PC-3 (cell line): Measurements from ENCODE around the gene MRC2. TPM values are rescaled to one million over a fixed set of nuclear protein-coding genes. Genes with fewer than 3 reads are reported as not detected.

Experiments used
- ATAC-seq: fragments of 200-7000 bp; cut with Tn5 transposase; 2 replicates; pipeline ENCODE4 v1.9.1; 2020; ENCODE audit warnings: mild to moderate bottlenecking, moderate library complexity
- BruUV-seq: library from RNA; stranded (reverse); fragments of 400-500 nt; replicated peaks from 2 replicates; lab custom pipeline; 2021; lab: Mats Ljungman, UMichigan
- CTCF ChIA-PET: fragments of 300-600 bp; sonication (Branson Sonifier 250); formaldehyde crosslinking; loops from one replicate; lab custom pipeline; 2022; ENCODE audit warnings: antibody characterized with exemption; lab: Charles Lee
- POLR2A ChIA-PET: fragments of 300-600 bp; sonication (Branson Sonifier 250); formaldehyde crosslinking; loops from one replicate; lab custom pipeline; 2022; ENCODE audit warnings: antibody characterized with exemption; ENCODE audit not compliant: unreplicated experiment; lab: Charles Lee
- DNase-seq: peaks from one replicate; pipeline ENCODE4 v3.0.0-alpha.2; 2015
- H2AFZ ChIP-seq: fragments of 300-600 bp; sonication (generic); 2 replicates; pipeline ENCODE4 v1.6.0; 2016; ENCODE audit warnings: antibody characterized with exemption, low read length
- H3F3A ChIP-seq: fragments of 300-600 bp; sonication (generic); one replicate; pipeline ENCODE4 v1.6.0; 2017; ENCODE audit warnings: antibody characterized with exemption, low read length, control low read depth, mild to moderate bottlenecking; ENCODE audit not compliant: unreplicated experiment
- H3K27ac ChIP-seq: fragments of 300-600 bp; sonication (generic); 2 replicates; pipeline ENCODE4 v1.5.1; 2016; ENCODE audit warnings: mild to moderate bottlenecking, low read length
- H3K27me3 ChIP-seq: fragments of 300-600 bp; sonication (generic); 2 replicates; pipeline ENCODE4 v1.6.1; 2016; ENCODE audit warnings: low read length, mixed read lengths
- H3K36me3 ChIP-seq: fragments of 300-600 bp; sonication (generic); 2 replicates; pipeline ENCODE4 v1.6.1; 2016; ENCODE audit warnings: low read depth, mixed run types, low read length, mixed read lengths
- H3K4me1 ChIP-seq: fragments of 300-600 bp; sonication (generic); 2 replicates; pipeline ENCODE4 v1.5.1; 2016; ENCODE audit warnings: low read length; ENCODE audit not compliant: insufficient read depth
- H3K4me2 ChIP-seq: fragments of 300-600 bp; sonication (generic); 2 replicates; pipeline ENCODE4 v1.6.0; 2016; ENCODE audit warnings: low read length
- H3K4me3 ChIP-seq: fragments of 300-600 bp; sonication (generic); 2 replicates; pipeline ENCODE4 v1.5.1; 2016; ENCODE audit warnings: mild to moderate bottlenecking, low read length, mixed read lengths
- H3K79me2 ChIP-seq: fragments of 300-600 bp; sonication (generic); 2 replicates; pipeline ENCODE4 v1.6.1; 2017; ENCODE audit warnings: low read length, mixed read lengths
- H3K9ac ChIP-seq: fragments of 300-600 bp; sonication (generic); 2 replicates; pipeline ENCODE4 v1.6.0; 2016; ENCODE audit warnings: mild to moderate bottlenecking, low read length
- H3K9me2 ChIP-seq: fragments of 300-600 bp; sonication (generic); replicated peaks from 2 replicates; pipeline ENCODE4 v1.6.1; 2016; ENCODE audit warnings: mixed run types, low read length, mixed read lengths
- H3K9me3 ChIP-seq: fragments of 300-600 bp; sonication (generic); 2 replicates; pipeline ENCODE4 v1.6.1; 2016; ENCODE audit warnings: low read length, mixed read lengths
- H4K20me1 ChIP-seq: fragments of 300-600 bp; sonication (generic); 2 replicates; pipeline ENCODE4 v1.6.1; 2016; ENCODE audit warnings: low read length, mixed read lengths
- CTCF ChIP-seq: fragments of 300-600 bp; sonication (generic); conservative IDR thresholded peaks from 2 replicates; pipeline ENCODE4 v1.5.1; 2017; ENCODE audit warnings: antibody characterized with exemption, low read depth, mild to moderate bottlenecking, low read length
- EZH2 ChIP-seq: fragments of 300-600 bp; sonication (generic); IDR thresholded peaks from one replicate; pipeline ENCODE4 v1.6.1; 2017; ENCODE audit warnings: antibody characterized with exemption, mild to moderate bottlenecking, low read length; ENCODE audit not compliant: unreplicated experiment
- EZH2phosphoT487 ChIP-seq: fragments of 300-600 bp; sonication (generic); IDR thresholded peaks from 2 replicates; pipeline ENCODE4 v1.6.1; 2018; ENCODE audit warnings: mild to moderate bottlenecking, antibody characterized with exemption, low read length, borderline replicate concordance
- intact Hi-C: fragments of 100-400 bp; cut with micrococcal nuclease; formaldehyde crosslinking; loops from 2 replicates; pipeline ENCODE4 v1.9.0; 2023
- total RNA-seq: library from RNA; depleted of rRNA; stranded (reverse); fragments of >200 nt; gene quantifications from 2 replicates; pipeline ENCODE4 v1.2.3, GENCODE V29; 2014

Gene MRC2
- total RNA-seq, 1 experiment from 2014 or later: 13.5 TPM

GRCh38 chr17:62652251-62653001, 25.0 kb downstream of the MRC2 start:
- DNase-seq (peak; percentile 78), ATAC-seq (peak; percentile 74)
- Histone ChIP-seq H2AFZ (peak overlapping the region; percentile 76), H3K4me2 (peak overlapping the region; percentile 99), H3K79me2 (no peaks in the 10 kb centered on the region), H3K9me2 (no peaks in the 10 kb centered on the region), H3K27me3 (no peaks in the 10 kb centered on the region), H3K9ac (peak overlapping the region; percentile 76), H4K20me1 (no peaks in the 10 kb centered on the region), H3K9me3 (no peaks in the 10 kb centered on the region), H3K27ac (no peak overlapping the region), H3F3A (no peaks in the 10 kb centered on the region), H3K36me3 (no peaks in the 10 kb centered on the region), H3K4me3 (peak overlapping the region; percentile 76), H3K4me1 (peaks cover 11% of the 10 kb centered on the region; the same call in 1 of the 2 replicates)
- ChIA-PET CTCF (interaction anchor here (0.7 kb wide), 1 partner anchor 51 kb away, joined by 3 read pairs; no protein-coding TSS in a partner anchor), POLR2A (no interaction called here)
- BruUV-seq: no TSS peak
- no peak for TF ChIP-seq EZH2phosphoT487
- TF ChIP-seq EZH2: no peak
- TF ChIP-seq CTCF: no peak
- intact Hi-C loops: no loop called here

- H3K9ac ChIP-seq: peak overlapping the region; percentile 76
- H3K27ac ChIP-seq: no peak overlapping the region
These were observed 25.7 kb downstream of the MRC2 start for GRCh38 chr17:62653002-62653825.

More at GRCh38 chr17:62653002-62653825, 25.7 kb downstream of the MRC2 start:
- Histone ChIP-seq H3F3A (no peaks in the 10 kb centered on the region), H3K9me3 (no peaks in the 10 kb centered on the region), H3K4me2 (peak overlapping the region; percentile 99), H3K9me2 (no peaks in the 10 kb centered on the region), H4K20me1 (no peaks in the 10 kb centered on the region), H3K4me1 (peaks cover 11% of the 10 kb centered on the region; the same call in 1 of the 2 replicates), H3K4me3 (peak overlapping the region; percentile 76), H2AFZ (peak overlapping the region; percentile 76), H3K27me3 (no peaks in the 10 kb centered on the region), H3K36me3 (no peaks in the 10 kb centered on the region), H3K79me2 (no peaks in the 10 kb centered on the region)
- DNase-seq (peak; percentile 68), ATAC-seq (peak; percentile 66)
- TF ChIP-seq EZH2 (no peak), CTCF (no peak), EZH2phosphoT487 (no peak)
- POLR2A ChIA-PET: no interaction called here
- CTCF ChIA-PET: no interaction called here
- no TSS peak for BruUV-seq
- intact Hi-C loops: no loop called here
